RWPE2 (cell line): ENCODE data around the gene TAP2.

Source experiments
- ATAC-seq: fragments of 200-7000 bp; cut with Tn5 transposase; 3 replicates; pipeline ENCODE4 v1.9.1; 2021; ENCODE audit warnings: low read depth
- DNase-seq: peaks from one replicate; pipeline ENCODE4 v3.0.0-alpha.2; 2020; ENCODE audit warnings: low spot score
- H3K27ac ChIP-seq: fragments of 450-650 bp; 2 replicates; pipeline ENCODE4 v1.5.1; 2017; ENCODE audit warnings: mild to moderate bottlenecking; ENCODE audit not compliant: poor library complexity, severe bottlenecking
- H3K27me3 ChIP-seq: fragments of 250-450 bp; sonication (Bioruptor Pico); 2 replicates; pipeline ENCODE4 v1.5.1; 2021; ENCODE audit warnings: mild to moderate bottlenecking, moderate library complexity; ENCODE audit not compliant: insufficient read depth, poor library complexity, severe bottlenecking
- H3K36me3 ChIP-seq: fragments of 250-450 bp; sonication (Bioruptor Pico); 2 replicates; pipeline ENCODE4 v1.5.1; 2020; ENCODE audit warnings: low read depth, mild to moderate bottlenecking, moderate library complexity
- H3K4me1 ChIP-seq: fragments of 250-450 bp; sonication (Bioruptor Pico); 2 replicates; pipeline ENCODE4 v1.5.1; 2021; ENCODE audit warnings: mild to moderate bottlenecking, moderate library complexity; ENCODE audit not compliant: insufficient read depth, poor library complexity, severe bottlenecking
- H3K4me3 ChIP-seq: fragments of 250-450 bp; sonication (Bioruptor Pico); 2 replicates; pipeline ENCODE4 v1.5.1; 2021; ENCODE audit warnings: mild to moderate bottlenecking, moderate library complexity; ENCODE audit not compliant: severe bottlenecking
- H3K9me3 ChIP-seq: fragments of 250-450 bp; sonication (Bioruptor Pico); 2 replicates; pipeline ENCODE4 v1.5.1; 2021; ENCODE audit warnings: mild to moderate bottlenecking, moderate library complexity; ENCODE audit not compliant: severe bottlenecking
- CTCF ChIP-seq: fragments of 450-650 bp; IDR thresholded peaks from one replicate; pipeline ENCODE4 v1.5.1; 2017; ENCODE audit warnings: mild to moderate bottlenecking, moderate library complexity; ENCODE audit not compliant: poor library complexity, severe bottlenecking

TAP2 gene

DNA sequence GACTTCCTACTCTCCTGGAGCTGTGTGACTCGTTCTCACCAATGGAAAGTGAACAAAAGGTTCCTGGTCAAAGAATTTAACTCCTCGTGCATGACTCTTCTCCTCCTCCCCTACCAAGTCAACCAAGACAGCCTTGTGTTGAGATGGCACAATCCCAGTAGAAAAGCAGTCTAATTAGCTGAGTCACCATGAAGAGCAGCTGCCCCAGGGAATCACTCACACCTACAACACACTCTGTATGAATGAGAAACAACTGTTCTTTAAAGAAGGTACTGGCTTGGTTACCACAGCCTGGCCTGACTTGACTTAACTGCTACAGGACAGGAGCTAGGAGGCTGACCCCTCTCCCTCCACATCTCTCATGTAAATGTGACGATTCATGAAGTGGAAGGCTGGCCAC, 18.8 kb downstream of the TAP2 start:
- Histone ChIP-seq H3K27me3 (no peaks in the 10 kb centered on the region), H3K9me3 (no peaks in the 10 kb centered on the region), H3K4me3 (no peak overlapping the region), H3K4me1 (peaks cover 14% of the 10 kb centered on the region), H3K36me3 (no peaks in the 10 kb centered on the region), H3K27ac (no peak overlapping the region)
- no peak for TF ChIP-seq CTCF
- DNase-seq (no peak), ATAC-seq (peak; percentile 86)

DNA sequence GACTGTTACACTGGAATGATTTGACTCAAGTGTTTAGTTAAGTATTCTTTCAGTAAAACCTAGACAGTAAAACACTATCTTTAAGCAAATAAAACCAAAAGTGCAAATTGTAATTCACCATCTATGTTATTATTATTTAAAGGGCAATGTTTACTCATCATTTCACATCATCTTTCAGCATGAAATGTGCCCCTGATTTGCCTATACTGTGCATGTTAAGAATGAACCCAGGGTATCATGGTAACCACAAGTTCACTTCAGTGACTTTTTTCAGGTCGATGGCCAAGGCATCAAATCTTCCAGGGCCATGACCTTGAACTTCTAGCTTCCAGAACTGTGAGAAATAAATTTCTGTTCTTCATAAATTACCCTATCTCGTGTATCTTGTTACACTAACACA, 19.7 kb downstream of the TAP2 start:
- DNase-seq (no peak), ATAC-seq (no peak)
- H3K9me3 ChIP-seq: no peaks in the 10 kb centered on the region
- no peak for TF ChIP-seq CTCF
- no peak overlapping the region for H3K27ac ChIP-seq
- no peaks in the 10 kb centered on the region for H3K36me3 ChIP-seq
- no peak overlapping the region for H3K4me3 ChIP-seq
- H3K4me1 ChIP-seq: peaks cover 14% of the 10 kb centered on the region
- H3K27me3 ChIP-seq: no peaks in the 10 kb centered on the region

DNA sequence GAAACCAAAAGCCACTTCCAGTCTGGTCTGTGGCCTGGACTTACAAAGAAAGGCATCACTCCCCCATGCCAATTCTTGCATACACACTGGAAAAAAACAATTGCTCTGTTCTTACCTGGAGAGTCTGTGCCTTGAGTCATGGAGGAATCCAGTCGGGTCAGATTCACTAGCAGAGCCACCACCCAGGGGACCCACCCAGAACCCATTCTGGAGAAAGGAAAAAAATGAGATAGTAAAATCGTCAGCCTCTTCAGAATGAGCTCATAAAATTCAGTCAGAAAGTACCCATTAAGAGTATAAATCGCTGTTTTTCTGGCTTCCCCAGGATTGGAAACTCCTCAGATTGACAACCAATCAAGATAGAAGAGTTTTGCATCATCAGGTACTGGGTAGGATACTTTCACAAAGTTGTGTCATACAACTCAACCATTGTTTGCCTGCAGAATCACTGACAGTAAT, 21.8 kb downstream of the TAP2 start, which contains the start of gene HLA-DOB:
TSS of gene HLA-DOB (minus strand) at position 257 of the 459 bp plus-strand sequence. CDS start at position 206, 51 bp downstream.
- H3K4me1 ChIP-seq: peaks cover 14% of the 10 kb centered on the region
- H3K27me3 ChIP-seq: no peaks in the 10 kb centered on the region
- DNase-seq (no peak), ATAC-seq (peak; percentile 65)
- no peaks in the 10 kb centered on the region for H3K36me3 ChIP-seq
- H3K27ac ChIP-seq: no peak within 1 kb of the TSS
- H3K4me3 ChIP-seq: no peak within 1 kb of the TSS
- no peaks in the 10 kb centered on the region for H3K9me3 ChIP-seq
- no peak for TF ChIP-seq CTCF

DNA sequence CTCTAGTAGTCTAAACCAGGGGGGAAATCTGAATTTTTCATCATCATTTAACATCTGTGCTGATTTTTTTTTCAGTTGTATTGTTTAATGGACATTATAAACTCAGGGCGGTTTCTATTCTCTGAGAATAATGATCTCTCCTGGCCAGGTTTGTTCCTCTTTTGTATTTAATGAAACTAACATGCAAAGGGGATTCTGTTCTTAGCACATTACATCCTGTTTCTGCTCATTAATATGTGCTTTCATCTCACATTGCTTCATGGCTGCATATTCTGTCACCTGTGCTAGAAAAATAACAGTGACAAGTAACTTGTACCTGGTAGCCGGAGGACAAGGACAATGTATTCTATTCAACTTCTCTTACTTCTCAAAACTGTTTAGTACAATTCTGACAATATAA, 22.5 kb downstream of the TAP2 start:
- no peak for ATAC-seq
- Histone ChIP-seq H3K27me3 (no peaks in the 10 kb centered on the region), H3K4me1 (peaks cover 14% of the 10 kb centered on the region), H3K9me3 (no peaks in the 10 kb centered on the region), H3K4me3 (no peak overlapping the region), H3K27ac (no peak overlapping the region), H3K36me3 (no peaks in the 10 kb centered on the region)
- TF ChIP-seq CTCF: no peak
- no peak for DNase-seq

DNA sequence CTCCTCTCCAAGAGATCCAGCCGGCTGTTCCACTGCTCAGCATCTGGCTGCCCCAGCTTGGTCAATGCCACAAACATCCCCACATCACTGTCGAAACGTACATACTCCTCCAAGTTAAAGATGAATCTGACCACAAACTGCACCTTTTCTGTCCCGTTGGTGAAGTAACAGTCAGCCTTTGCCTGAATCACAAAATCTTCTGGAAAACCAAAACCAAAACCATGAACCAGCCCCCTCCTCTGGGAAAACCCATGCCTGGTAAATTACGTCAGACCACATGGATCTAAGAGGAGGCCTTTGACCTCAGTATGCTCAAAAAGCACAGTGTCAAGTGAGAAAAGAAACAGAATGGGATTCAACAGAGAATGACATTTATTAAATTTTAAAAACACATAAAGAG, 23.4 kb downstream of the TAP2 start:
- H3K36me3 ChIP-seq: no peaks in the 10 kb centered on the region
- H3K4me3 ChIP-seq: no peak overlapping the region
- H3K4me1 ChIP-seq: peaks cover 14% of the 10 kb centered on the region
- H3K27ac ChIP-seq: no peak overlapping the region
- no peaks in the 10 kb centered on the region for H3K9me3 ChIP-seq
- ATAC-seq (no peak), DNase-seq (no peak)
- no peaks in the 10 kb centered on the region for H3K27me3 ChIP-seq
- no peak for TF ChIP-seq CTCF
